GM19452 (cell line): Measurements from ENCODE around the gene SLC1A2.

ENCODE experiments used
- ATAC-seq: cut with Tn5 transposase; IDR thresholded peaks from one replicate; pipeline ENCODE4 v1.9.1; 2021; ENCODE audit not compliant: unreplicated experiment

SLC1A2 gene

DNA sequence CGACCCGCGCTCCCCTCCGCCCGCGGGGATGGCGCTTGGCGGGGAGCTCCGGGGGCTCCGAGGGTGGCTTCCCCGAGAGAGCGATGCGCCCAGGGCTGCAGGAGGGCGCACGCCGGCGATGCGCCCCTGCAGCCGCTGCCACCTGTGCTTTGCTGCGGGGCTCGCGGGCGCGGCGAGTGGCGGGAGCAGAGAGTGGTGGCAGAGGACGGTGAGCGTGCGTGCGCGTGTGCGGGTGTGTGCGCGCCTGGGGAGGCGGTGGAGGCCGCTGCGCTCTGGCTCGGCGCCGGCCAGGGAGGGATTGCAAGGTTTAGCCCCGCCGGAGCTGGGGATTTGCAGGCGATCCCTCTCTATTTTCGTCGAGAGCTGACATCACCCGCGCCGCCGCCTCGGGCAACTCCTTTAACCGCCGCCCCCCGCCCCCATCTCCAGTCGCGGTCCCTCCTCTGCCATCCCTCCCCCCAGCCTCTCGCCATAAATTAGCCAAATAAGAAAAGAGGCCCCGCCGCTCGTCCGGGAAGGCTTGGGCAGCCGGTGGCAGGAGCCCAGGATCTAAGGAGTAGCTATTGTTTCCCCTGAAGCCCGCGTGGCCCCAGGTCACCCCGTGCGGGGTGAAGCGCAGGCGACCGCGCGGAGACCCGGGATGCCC, at the start of gene SLC1A2:
SLC1A2 (minus strand) TSS at position 375 of the 646 bp plus-strand sequence. CDS start 592 bp downstream, outside the sequence.
- ATAC-seq: no peak

DNA sequence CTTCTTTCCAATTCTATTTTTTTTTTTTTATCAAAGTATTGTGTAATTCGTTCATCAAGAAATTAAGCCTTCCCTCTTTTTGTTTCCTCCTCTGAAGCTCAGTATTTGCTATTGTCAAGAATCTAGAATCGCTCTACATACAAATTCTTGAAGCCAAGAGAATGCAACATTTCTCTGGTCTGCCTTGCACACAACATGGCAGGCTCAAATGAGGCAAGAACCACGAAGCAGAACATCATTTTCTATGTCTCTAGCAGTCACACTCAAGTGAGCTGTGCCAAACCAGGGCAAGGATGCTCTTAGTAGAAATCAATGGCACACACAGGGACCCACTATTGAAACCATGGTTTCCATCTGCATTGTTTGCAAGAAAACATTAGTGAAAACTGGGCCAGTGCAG, 46.7 kb upstream of the SLC1A2 start:
- ATAC-seq: no peak

DNA sequence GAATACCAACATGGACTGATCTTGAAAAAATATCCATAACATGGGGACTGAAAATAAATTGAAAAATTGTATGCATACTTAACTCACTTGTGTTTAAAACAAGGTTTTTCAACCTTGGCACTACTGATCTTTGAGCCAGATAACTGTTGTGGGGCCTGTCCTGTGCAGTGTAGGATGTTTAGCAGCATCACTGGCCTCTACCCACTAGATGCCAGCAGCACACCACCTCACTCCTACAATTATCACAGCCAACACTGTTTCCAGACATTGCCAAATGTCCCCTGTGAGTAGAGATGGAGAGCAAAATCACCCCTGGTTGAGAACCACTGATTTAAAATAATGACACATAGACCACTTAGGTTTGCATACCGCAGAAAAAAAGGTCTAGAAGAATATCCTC, 45.0 kb upstream of the SLC1A2 start:
- no peak for ATAC-seq

DNA sequence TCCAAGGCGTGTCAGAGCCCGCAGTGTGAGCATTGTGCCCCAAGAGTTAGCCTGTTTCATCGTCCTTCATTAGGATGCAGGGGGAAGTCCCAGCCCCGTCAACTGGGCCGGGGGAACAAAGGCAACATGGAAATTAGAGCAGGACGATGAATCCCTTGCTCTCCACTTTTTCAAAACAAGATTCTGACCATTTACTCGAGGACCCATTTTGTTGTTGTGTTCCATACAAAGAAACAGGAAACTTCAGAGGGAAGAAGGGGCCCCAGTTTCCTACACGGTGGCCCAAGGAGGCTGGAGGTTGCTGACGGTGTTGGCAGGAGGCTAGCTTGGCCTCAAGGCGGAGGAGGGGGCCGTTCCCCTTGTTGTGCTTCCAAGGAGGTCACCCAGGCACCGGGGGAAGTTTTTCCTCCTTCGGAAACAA, 44.0 kb upstream of the SLC1A2 start:
- ATAC-seq: no peak

DNA sequence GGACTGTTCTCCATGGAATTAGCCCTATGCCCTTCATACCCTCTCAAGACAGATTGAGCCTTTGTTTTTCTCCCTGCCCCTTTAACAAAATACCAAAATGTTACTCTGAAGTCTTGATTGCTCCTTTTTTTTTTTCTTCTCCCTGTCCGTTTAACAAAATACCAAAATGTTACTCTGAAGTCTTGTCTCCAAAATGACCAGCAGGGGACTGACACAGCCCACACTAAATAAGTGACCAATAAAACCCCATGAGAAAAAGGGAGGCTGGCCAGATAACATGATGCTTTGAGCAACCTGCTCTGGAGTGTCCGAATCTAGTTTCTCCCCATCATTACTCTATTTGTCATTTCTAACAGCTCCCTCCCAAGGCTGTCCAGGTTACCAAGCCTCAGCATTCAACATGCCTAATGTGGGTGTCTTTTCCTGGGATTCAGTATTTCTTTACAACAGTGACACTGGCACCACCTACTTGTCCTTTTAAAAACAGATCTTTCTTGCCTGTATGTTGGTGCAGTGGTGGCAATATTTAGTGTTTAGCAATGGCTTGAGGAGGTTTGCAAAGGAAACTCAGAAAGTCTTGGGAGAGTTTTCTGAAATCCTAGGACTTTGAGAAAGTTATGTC, 42.7 kb upstream of the SLC1A2 start:
- ATAC-seq: no peak

DNA sequence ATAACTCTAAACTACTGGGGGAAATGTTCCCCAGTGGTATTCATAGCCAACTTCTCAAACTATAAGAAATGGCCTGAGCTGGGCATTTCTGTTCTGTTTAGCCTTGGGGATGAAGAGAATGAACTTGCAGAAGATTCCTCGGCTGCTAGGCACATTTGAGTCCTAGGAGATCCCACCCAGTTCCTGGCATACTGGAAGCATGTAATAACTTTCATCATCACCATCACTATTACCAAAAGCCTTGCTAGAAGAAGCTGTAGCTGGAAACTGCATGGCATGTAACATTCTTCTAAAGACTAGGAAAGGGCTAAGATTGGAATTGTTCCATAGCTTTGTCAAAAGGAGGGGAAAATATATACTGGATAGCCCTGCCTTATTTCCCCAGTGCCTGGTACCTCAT, 40.1 kb upstream of the SLC1A2 start:
- no peak for ATAC-seq

DNA sequence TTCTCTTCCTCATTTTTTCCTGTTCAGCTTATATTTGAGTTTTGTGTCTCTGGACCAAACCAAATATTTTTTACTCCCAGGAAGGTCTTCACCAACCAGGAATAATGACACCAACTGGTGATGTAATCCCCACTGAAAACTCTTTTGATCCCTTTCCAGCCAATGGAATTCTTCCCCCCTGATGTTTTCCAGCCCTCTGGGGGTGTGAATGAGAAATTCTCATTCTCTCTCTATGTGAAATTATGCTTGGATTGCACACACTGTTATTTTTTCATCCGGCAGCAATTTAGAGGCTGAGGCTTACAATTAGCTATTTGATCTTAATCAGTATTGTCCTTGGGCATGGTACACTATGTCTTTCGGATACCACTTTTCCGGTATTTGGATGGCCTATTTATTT, 39.5 kb upstream of the SLC1A2 start:
- ATAC-seq: no peak

DNA sequence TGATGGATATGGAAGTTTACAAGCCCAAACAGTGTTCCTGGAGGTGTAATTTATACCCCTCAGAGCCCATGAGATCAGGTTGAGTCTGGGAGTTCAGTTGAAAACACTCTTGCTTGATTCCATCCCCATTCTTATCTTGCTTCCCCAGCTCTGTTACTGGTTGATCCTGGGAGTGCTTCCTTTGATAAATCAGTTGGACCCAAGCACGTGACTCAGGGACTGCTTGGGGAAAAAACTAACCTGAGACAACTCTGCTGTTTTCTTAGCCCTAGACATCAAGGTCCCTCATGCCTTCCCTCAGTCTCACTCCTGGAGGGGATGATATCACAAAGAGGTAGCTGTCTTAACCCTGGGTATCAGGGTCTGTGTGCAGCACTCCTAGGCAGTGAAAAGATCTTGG, 35.0 kb upstream of the SLC1A2 start:
- no peak for ATAC-seq

DNA sequence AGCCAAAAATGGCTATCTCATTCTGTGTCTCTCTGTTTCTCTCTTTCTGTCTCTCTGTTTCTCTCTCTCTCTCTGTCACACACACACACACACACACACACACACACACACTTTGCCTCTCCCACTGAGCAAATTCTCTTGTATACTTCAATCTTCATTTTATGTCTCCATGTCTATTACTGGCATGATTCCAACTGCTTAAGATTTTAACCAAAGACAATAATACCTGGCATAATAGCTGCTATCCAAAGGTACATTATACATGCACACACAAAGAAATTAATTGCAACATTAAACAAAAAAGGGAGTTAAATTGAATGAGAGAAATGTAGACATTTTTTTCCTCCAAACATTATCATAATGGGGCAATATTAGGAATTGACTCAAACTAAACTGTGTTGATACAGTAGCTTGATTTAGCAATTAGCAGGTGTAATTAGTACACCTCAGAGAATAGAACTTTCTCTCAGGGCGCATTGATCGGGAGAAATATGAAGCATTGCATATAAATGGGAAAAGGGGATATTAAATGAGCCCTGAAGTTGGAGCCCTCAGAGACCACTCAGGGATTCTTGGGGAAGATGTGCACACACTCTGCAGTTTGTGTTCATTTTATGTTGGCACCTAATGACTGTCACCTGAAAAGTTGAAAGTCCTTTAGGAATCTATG, 17.4 kb upstream of the SLC1A2 start:
- no peak for ATAC-seq

DNA sequence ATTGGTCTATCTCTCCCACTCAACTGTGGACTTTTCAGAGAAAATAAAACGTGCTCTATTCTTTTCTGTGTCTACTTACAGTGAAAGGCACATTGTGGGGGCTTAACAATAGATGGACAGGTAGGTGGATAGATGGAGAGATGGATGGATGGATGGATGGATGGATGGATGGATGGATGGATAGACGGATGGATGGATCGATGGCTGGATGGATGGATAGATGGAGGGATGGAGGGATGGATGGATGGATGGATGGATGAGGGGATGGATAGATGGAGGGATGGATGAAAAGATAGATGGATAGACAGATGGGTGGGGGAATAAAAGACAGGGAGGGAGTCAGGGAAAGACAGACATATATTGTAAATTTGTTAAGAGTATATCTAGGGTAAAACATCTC, 14.2 kb upstream of the SLC1A2 start:
- no peak for ATAC-seq

DNA sequence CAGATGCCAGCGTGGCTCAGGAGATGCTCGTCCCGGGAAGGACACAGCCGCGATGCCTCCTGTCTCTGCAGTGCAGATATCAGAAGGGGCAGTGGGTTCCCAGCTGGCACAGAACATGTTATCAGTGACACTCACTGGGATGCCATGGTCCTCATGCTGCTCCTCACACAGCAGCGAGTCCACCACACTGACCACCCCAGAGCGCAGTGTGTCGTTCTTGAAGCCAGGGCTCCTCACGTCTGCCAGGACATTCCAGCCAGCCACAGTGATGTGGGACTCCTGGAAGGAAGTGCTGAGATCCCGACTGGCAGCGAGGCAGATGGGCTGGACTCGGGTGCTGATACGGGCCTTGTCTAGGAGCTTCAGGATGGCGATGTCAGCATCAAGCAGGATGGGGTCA, 13.1 kb upstream of the SLC1A2 start:
- no peak for ATAC-seq

DNA sequence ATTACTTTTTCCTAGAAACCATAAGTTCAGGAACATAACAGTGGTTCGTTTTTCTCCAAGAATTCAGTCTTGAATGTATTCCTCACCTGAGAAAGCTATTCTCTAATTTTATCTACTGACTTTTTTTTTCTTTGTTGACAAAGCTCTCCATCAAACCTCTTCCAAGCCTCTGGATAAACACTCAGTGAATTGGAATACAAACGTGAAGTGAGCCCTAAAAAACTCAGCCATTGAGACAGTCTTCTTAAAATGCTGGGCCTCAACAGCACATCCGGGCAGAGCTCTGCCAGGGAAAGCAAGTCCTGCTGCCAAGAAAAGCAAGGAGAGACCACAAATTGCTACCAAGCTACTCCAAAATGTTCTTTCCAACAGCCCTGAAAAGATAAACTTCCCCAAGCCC, 7.7 kb upstream of the SLC1A2 start:
- no peak for ATAC-seq

DNA sequence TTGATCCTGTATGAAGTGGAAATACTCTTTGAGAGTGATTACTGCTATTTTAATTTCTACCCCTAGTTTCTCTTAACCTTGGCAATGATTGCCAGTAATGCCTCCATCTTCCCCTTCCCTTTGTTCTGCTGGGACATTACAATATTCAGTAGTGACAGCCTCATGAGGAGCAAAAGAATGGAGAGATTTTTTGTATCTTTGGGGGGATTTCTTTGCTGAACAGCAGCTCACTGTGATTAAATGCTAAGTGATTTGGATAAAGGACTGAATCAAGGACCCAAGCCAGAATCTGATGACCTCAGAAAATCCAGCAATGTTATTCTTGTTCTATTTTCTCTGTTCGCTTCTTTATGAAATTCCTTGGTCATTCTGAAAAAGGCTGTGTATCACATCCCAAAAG, 7.0 kb upstream of the SLC1A2 start:
- no peak for ATAC-seq

DNA sequence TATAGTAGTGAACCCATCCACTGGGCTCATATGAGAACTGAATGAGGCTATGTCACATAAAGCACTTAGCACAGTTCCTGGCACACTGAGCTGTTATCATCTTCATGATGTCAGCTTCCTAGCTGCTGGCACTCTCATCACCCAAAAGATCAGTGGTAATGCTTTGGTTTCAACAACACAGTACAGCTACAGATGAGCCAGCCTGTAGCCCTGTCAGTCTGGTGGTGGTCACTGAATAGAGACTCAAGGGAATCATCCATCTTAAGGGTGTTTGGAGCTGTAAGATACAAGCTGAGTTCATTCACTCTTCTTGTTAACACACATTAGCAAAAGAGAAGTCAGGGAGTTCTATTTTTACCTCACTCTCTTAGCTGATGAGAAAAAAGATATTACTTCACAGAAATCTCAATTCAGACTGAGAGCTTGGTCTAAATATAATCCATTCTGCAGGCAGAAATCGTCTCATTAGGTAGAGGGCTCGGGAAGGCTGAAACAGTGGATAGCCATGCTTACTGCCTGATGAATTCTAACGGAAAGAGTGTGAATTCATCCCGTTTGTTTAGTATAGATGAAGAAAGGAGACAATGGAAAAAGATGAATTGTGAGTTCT, 6.3 kb upstream of the SLC1A2 start:
- ATAC-seq: no peak

DNA sequence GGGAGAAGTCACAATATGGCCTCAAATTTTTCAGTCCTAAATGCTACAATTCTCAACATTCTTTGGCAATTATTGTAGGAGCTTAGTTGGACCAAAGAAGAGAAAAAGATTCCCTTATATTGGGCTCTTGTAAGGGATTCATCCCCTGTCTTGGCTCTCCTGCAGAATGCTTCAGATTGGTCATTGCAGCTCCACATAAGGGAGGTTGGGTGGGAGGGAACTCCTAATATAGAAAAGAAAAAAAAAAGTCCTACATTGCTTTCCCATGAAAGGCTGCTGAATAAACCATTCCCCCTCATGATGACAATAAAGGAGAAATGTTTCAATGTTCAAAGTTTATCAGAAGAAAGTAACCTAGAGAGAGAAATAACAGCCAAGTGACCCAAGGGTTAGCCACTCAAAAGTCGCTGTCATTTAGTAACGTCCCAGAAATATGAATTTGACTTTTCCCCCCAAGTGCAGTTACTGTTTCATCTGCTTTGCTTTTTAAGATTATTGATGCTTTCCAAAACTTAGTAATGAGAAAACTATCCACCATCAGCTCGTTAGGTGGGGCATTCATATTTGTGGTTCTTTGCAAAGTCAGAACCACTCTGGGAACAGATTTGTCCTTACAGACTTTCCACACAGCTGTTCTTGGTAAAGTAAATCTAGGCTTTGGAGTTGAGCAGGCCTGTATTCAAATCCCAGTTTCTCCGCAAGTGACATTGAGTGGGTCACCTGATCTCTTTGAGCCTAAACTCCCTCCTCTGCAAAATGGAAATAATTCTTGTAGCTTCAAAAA, 5.0 kb upstream of the SLC1A2 start:
- ATAC-seq: no peak

DNA sequence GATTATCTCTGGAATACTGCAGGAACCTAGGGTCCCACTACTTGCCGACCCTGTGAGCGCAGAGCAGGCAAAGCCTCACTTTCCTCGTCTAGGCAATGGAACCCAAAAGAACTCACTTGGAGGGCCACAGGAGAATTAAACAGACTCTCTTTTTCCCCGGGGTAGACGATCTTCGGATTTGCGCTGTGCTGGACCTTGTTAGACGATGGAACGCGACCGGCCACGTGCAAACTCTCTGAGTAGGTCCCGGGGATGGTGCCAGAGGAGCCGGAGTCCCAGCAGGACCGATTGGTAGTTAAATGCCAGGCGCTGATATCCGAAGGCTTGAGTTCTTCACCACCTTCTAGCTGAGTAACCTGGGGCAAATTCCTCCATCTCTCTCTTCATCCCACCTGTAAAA, 1.0 kb upstream of the SLC1A2 start:
- ATAC-seq: no peak

DNA sequence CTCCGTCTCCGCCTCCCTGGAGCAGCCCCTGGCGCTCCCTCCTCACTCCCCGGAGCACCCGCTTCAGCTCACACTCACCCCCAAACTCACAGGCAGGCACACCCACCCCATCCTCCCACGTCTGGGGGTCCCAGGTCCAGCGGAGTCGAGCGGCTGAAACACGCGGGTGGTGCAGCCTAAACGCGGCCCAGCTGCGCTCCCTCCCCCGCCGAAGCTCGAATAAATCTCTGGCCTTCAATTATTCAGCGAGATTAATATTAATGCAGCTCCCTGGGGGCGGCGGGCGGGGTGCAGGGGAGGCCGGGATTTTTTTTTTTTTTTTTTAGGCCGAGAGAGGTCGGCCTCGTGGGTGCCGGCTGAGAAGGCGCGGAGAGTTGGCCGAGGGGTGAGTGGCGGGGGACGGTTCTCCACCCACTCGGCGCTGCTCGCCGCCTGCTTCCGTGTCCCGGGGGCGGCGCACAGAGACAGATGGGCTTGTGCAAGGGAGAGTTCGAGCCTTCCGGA, 524 bp upstream of the SLC1A2 start:
- ATAC-seq: no peak

DNA sequence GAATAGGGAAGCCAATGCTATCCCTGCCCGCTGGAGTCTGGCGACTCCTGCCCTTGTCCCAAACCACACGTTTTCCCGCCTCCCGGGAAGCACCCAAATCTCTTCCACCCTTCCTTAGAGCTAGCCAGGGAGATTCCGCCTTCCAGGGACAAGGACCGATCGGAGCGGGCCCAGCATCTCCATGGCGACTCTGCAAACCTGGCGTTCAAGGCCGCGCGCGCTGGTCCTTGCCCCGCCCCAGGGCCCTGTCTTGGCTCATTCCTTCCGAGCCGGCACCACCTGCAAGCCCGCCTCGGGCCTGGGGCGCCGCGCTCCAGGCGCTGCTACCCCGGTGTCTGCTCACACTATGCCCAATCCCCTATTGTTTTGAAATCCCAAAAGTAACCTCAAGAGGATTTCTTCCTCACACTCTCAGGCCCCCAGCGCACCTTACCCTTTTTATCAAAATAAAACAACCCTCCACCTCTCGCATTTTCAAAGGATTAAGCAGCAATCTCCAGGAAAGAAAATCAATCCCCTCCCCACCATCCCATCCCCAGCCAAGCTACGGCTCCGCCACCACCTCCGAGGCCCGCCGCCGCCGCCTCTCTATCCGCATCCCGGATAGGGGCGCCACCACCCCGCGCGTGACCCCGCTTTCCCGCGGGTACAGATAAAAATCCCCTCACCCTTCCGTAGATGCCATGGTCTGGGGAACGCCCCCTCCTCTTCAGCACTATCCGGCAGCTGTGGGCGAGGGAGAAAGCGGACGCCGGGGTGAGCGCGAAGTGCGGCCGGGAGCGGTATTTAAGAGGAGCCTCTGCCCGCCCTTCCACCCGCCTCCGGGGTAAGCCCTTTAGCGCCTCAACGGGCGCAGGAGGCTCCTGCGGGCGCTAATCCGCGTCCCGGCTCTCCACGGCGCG, 825 bp downstream of the SLC1A2 start:
- ATAC-seq: no peak

DNA sequence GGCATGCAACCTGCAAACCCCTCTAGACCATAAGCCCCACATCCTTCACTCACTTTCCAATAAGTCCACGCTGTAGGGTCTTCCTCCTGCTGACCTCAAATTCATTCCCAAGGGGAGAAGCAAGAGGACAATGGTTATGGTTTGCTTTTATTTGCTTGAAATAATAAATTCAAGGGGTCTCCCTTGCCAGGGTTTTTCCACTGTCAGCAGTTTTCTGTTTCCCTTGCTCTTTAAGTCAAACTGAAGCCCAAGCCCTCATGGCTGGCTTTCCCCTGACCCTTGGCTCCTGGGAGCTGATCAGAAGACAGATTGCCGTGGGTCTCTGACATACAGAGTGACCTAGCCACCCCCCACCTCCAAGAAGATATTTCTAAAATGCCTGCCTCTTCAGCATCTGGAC, 3.9 kb downstream of the SLC1A2 start:
- ATAC-seq: no peak

DNA sequence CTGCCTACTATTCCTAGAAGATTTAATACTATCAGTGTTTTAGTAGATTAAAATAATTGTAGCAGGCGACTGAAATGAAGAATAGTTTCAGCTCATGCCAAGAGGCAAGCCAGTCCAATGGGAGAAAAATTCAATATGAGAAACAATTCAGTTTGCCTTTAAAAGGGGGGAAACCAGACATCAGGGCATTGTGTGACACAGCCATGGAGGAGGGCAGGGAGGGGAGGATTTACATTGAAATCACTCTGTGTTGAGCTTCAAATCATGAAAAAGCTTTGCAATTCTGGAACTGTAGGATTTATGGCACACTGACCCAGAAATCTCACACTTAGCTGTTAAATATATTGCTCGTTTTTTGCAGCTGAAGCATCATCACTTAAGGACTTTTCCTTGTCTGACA, 4.6 kb downstream of the SLC1A2 start:
- no peak for ATAC-seq
